ACC112 (cell line): ENCODE measurements around the gene SLC26A1.

ENCODE experiments used
- H2AFZ ChIP-seq: fragments of 200-600 bp; sonication (generic); one replicate; pipeline ENCODE4 v1.6.0; 2017; ENCODE audit warnings: antibody characterized with exemption, low read length; ENCODE audit not compliant: unreplicated experiment
- H3K27ac ChIP-seq: fragments of 200-600 bp; sonication (generic); 2 replicates; pipeline ENCODE4 v1.5.1; 2014; ENCODE audit warnings: low read depth, mild to moderate bottlenecking, antibody characterized with exemption, low read length, moderate library complexity
- H3K27me3 ChIP-seq: fragments of 200-600 bp; sonication (generic); 2 replicates; pipeline ENCODE4 v1.6.1; 2014; ENCODE audit warnings: mild to moderate bottlenecking, antibody characterized with exemption, low read length, moderate library complexity, mixed read lengths; ENCODE audit not compliant: insufficient read depth
- H3K36me3 ChIP-seq: fragments of 200-600 bp; sonication (generic); 2 replicates; pipeline ENCODE4 v1.6.1; 2016; ENCODE audit warnings: mild to moderate bottlenecking, antibody characterized with exemption, low read length, moderate library complexity, mixed read lengths; ENCODE audit not compliant: insufficient read depth
- H3K4me1 ChIP-seq: fragments of 200-600 bp; sonication (generic); one replicate; pipeline ENCODE4 v1.6.1; 2016; ENCODE audit warnings: low read length, mixed read lengths; ENCODE audit not compliant: insufficient read depth, unreplicated experiment, control insufficient read depth
- H3K4me3 ChIP-seq: fragments of 200-600 bp; sonication (generic); 2 replicates; pipeline ENCODE4 v1.5.1; 2014; ENCODE audit warnings: mild to moderate bottlenecking, low read depth, low read length
- H3K79me2 ChIP-seq: fragments of 200-600 bp; sonication (generic); one replicate; pipeline ENCODE4 v1.6.0; 2016; ENCODE audit warnings: low read length; ENCODE audit not compliant: control insufficient read depth, unreplicated experiment, insufficient read depth

The SLC26A1 gene

GRCh38 chr4:1036095-1036494, 42.9 kb upstream of the SLC26A1 start:
- Histone ChIP-seq H2AFZ (no peak overlapping the region), H3K27me3 (no peaks in the 10 kb centered on the region), H3K27ac (no peak overlapping the region), H3K36me3 (no peaks in the 10 kb centered on the region), H3K4me3 (no peak overlapping the region), H3K79me2 (no peaks in the 10 kb centered on the region), H3K4me1 (peaks cover 32% of the 10 kb centered on the region)

- H3K27ac ChIP-seq, result no peak overlapping the region
- no peaks in the 10 kb centered on the region for H3K79me2 ChIP-seq
- no peak overlapping the region for H2AFZ ChIP-seq
- peaks cover 28% of the 10 kb centered on the region for H3K4me1 ChIP-seq
- no peak overlapping the region for H3K4me3 ChIP-seq
- no peaks in the 10 kb centered on the region for H3K27me3 ChIP-seq
- H3K36me3 ChIP-seq, result no peaks in the 10 kb centered on the region
Measured at GRCh38 chr4:1035510-1035909, 42.3 kb upstream of the SLC26A1 start.

- H2AFZ ChIP-seq, result peak overlapping the region; percentile 65
- H3K36me3 ChIP-seq, result no peaks in the 10 kb centered on the region
- H3K4me3 ChIP-seq, result peak overlapping the region; percentile 73
- peaks cover 13% of the 10 kb centered on the region for H3K4me1 ChIP-seq
- no peaks in the 10 kb centered on the region for H3K27me3 ChIP-seq
- no peaks in the 10 kb centered on the region for H3K79me2 ChIP-seq
- peak overlapping the region; percentile 61 for H3K27ac ChIP-seq
Measured at GRCh38 chr4:1033840-1034551, 40.8 kb upstream of the SLC26A1 start.

GRCh38 chr4:1032861-1033260, 39.7 kb upstream of the SLC26A1 start:
- Histone ChIP-seq H3K4me3 (no peak overlapping the region), H2AFZ (no peak overlapping the region), H3K27ac (no peak overlapping the region), H3K79me2 (no peaks in the 10 kb centered on the region), H3K4me1 (peaks cover 12% of the 10 kb centered on the region), H3K36me3 (no peaks in the 10 kb centered on the region), H3K27me3 (no peaks in the 10 kb centered on the region)

- Histone ChIP-seq H3K79me2 (no peaks in the 10 kb centered on the region), H3K27me3 (no peaks in the 10 kb centered on the region), H3K27ac (no peak overlapping the region), H3K4me1 (peaks cover 12% of the 10 kb centered on the region), H3K36me3 (no peaks in the 10 kb centered on the region), H2AFZ (no peak overlapping the region), H3K4me3 (no peak overlapping the region)
Measured at GRCh38 chr4:1031956-1032795, 39.0 kb upstream of the SLC26A1 start.

- Histone ChIP-seq H3K27me3 (no peaks in the 10 kb centered on the region), H3K36me3 (no peaks in the 10 kb centered on the region), H3K79me2 (no peaks in the 10 kb centered on the region), H2AFZ (no peak overlapping the region), H3K4me1 (peaks cover 12% of the 10 kb centered on the region), H3K4me3 (no peak overlapping the region), H3K27ac (no peak overlapping the region)
Measured at GRCh38 chr4:1031346-1031745, 38.1 kb upstream of the SLC26A1 start.

- no peak overlapping the region for H2AFZ ChIP-seq
- H3K4me3 ChIP-seq, result no peak overlapping the region
- peaks cover 12% of the 10 kb centered on the region for H3K4me1 ChIP-seq
- H3K27ac ChIP-seq, result no peak overlapping the region
- no peaks in the 10 kb centered on the region for H3K79me2 ChIP-seq
- no peaks in the 10 kb centered on the region for H3K27me3 ChIP-seq
- peaks cover 5% of the 10 kb centered on the region; the same call in 1 of the 2 replicates for H3K36me3 ChIP-seq
Measured at GRCh38 chr4:1030559-1030958, 37.4 kb upstream of the SLC26A1 start.

GRCh38 chr4:1030031-1030430, 36.8 kb upstream of the SLC26A1 start:
- no peaks in the 10 kb centered on the region for H3K79me2 ChIP-seq
- H3K4me1 ChIP-seq, result peaks cover 12% of the 10 kb centered on the region
- H2AFZ ChIP-seq, result no peak overlapping the region
- H3K27ac ChIP-seq, result no peak overlapping the region
- no peak overlapping the region for H3K4me3 ChIP-seq
- peaks cover 8% of the 10 kb centered on the region; the same call in 1 of the 2 replicates for H3K36me3 ChIP-seq
- H3K27me3 ChIP-seq, result no peaks in the 10 kb centered on the region

- H3K27me3 ChIP-seq, result no peaks in the 10 kb centered on the region
- peaks cover 8% of the 10 kb centered on the region; the same call in 1 of the 2 replicates for H3K36me3 ChIP-seq
- H3K79me2 ChIP-seq, result no peaks in the 10 kb centered on the region
- no peak overlapping the region for H3K4me3 ChIP-seq
- no peak overlapping the region for H3K27ac ChIP-seq
- no peak overlapping the region for H2AFZ ChIP-seq
- H3K4me1 ChIP-seq, result peaks cover 11% of the 10 kb centered on the region
Measured at GRCh38 chr4:1029529-1029928, 36.3 kb upstream of the SLC26A1 start.

- H3K36me3 ChIP-seq, result peaks cover 8% of the 10 kb centered on the region; the same call in 1 of the 2 replicates
- no peak overlapping the region for H3K4me3 ChIP-seq
- H3K27me3 ChIP-seq, result no peaks in the 10 kb centered on the region
- no peak overlapping the region for H3K27ac ChIP-seq
- no peak overlapping the region for H2AFZ ChIP-seq
- H3K4me1 ChIP-seq, result peaks cover 4% of the 10 kb centered on the region
- no peaks in the 10 kb centered on the region for H3K79me2 ChIP-seq
Measured at GRCh38 chr4:1028574-1029220, 35.5 kb upstream of the SLC26A1 start.
